ENCODE data around the gene C6orf89. TPM values are rescaled to one million over a fixed set of nuclear protein-coding genes. Genes with fewer than 3 reads are reported as not detected.

The C6orf89 gene
- total and polyA plus RNA-seq, 4 donors = 42.6 to 69.5 (median 50.4) TPM

DNA sequence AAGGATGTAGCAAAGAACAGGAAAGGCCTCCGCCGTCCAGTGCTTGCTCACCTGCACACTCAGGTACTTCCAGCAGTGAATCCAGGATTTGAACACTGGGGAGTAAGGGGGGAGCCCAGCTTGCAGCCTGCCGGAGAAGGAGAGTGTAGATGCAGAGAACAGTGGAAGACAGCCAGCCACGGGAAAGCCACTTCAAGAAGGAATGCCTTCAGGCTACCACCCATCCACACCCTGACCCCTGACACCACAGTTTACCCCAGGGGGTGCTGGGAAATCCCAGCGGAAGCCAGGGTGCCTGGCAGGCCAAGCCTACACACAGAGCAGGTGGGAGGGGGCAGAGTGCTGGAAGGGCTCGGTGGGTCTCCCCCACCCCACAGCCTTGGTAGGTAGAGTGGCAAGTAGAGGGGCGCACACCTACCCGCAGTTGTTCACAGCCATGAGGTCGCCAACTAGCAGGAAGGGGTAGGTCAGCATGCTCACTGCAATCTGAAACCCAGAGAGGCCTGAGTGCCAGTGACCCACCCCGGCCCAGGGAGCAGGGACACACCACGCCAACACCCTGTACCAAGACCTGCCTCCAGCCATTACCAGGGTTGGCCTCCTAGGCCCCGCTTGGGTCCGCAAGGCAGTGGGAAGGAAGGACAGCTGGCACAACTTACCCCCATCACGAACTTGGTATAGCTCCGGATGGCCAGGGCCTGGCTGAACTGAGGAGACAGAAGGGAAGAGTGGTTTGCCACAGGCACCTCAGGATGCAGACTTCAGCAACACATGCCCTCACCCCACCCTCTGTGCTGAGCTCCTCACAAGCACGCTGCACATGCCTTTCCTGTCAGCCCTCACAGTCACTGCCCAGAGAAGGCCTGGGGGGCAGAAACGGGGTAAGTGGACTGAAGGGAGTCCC is 84.5 kb downstream of the C6orf89 start:
- Histone ChIP-seq H3K4me3 (ENCODE audit: low read depth, low read length) (no peak overlapping the region), H3K9me3 (ENCODE audit: control insufficient read depth, insufficient read depth, low read length) (no peaks in the 10 kb centered on the region), H3K36me3 (ENCODE audit: control insufficient read depth, insufficient read depth, low read length) (peaks cover 81% of the 10 kb centered on the region), H3K27me3 (ENCODE audit: control insufficient read depth, insufficient read depth, low read length) (no peaks in the 10 kb centered on the region), H3K4me1 (ENCODE audit: control insufficient read depth, insufficient read depth, low read length) (peaks cover 2% of the 10 kb centered on the region), H3K27ac (ENCODE audit: low read depth, low read length) (no peak overlapping the region)
- DNase-seq (ENCODE audit: low read depth in 4 of 6, low spot score in 6 of 6) = no peak
- 96% methylated on average over 11 of the region's 17 CpGs for WGBS (ENCODE audit: insufficient coverage)

DNA sequence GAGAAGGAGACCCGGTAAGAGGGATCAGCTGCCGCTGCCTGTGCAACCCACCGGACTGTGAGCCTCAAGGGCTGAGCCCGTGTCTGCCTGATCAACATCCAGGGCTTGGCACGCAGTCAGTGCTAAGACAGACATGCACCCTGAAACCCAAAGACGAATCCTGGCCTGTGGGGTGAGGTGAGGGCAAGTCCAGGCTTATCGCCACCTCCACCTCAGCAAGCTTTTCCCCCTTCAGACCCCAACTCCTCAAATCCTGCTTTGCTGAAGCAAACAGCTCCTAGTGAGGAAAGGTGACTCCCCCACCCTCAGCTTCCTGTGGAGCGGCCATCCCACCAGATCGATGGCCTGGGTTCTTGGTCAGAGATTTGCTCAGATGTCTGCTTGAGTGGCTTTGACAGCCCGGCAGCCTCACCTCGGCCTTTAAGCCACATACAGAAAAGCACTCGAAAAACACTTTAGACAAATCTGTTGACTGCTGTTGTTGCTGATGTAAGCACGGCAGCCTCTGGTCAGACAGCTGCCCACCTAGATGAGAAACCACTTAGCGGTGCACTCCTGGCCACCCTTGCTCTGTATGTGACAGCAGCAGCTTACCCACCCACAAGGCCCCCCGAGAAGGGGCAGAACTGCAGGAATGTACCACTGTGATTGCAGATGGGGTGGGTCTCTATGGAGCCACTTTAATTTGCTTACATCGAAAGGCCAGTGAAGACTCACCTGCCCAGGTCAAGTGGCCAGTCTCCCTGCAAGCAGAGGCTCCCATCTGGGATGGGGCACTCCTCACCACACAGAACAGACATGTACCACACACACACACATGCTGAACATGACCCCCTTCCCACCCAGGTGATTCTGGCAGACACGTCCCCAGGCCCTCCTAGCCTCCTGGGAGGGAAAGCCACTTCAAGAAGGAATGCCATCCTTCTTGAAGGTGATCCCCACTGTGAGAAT is 85.4 kb downstream of the C6orf89 start:
- WGBS (ENCODE audit: insufficient coverage) = 84% methylated on average over 13 of the region's 17 CpGs
- H3K4me3 ChIP-seq (ENCODE audit: low read depth, low read length) = no peak overlapping the region
- peaks cover 2% of the 10 kb centered on the region for H3K4me1 ChIP-seq (ENCODE audit: control insufficient read depth, insufficient read depth, low read length)
- H3K27me3 ChIP-seq (ENCODE audit: control insufficient read depth, insufficient read depth, low read length) = no peaks in the 10 kb centered on the region
- H3K36me3 ChIP-seq (ENCODE audit: control insufficient read depth, insufficient read depth, low read length) = peaks cover 90% of the 10 kb centered on the region
- no peak for DNase-seq (ENCODE audit: low read depth in 4 of 6, low spot score in 6 of 6)
- H3K27ac ChIP-seq (ENCODE audit: low read depth, low read length) = no peak overlapping the region
- no peaks in the 10 kb centered on the region for H3K9me3 ChIP-seq (ENCODE audit: control insufficient read depth, insufficient read depth, low read length)

DNA sequence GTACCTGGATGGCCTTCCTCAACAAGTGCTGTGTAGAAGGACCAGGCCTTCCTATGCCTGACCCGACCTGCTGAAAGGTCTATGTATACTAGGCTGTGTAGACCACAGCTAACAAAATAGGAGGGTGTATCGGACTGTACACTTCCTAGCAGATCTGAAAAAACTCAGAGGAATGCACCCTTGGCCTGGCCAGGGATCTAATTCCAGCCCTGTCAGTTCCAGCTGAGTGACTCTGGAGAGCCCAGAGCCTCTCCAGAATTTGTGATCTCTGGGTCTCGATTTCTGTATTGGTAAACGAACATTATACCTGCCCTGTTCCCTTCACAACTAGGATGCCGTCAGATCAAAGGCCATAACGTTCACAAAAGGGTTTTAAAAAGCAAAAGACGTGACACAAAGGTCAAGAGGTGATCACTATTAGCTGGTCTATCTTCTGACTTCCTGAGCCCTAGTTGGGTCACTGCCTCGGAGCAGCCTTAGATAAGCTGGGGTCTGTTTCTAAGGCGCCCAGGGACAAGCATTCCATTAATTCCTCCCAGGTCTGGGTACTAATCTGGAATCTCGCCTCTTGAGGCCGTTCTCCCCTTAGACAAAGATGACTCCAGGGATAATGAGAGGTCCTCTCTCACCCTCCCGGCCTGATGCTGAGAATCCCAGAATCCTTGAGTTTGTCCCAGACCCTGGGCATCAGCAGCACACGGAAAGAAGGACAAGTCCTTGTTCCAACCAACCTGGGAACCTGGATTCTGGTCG is 86.3 kb downstream of the C6orf89 start:
- DNase-seq (ENCODE audit: low read depth in 4 of 6, low spot score in 6 of 6) = no peak
- Histone ChIP-seq H3K4me1 (ENCODE audit: control insufficient read depth, insufficient read depth, low read length) (peaks cover 2% of the 10 kb centered on the region), H3K36me3 (ENCODE audit: control insufficient read depth, insufficient read depth, low read length) (peaks cover 97% of the 10 kb centered on the region), H3K9me3 (ENCODE audit: control insufficient read depth, insufficient read depth, low read length) (no peaks in the 10 kb centered on the region), H3K4me3 (ENCODE audit: low read depth, low read length) (no peak overlapping the region), H3K27me3 (ENCODE audit: control insufficient read depth, insufficient read depth, low read length) (no peaks in the 10 kb centered on the region), H3K27ac (ENCODE audit: low read depth, low read length) (no peak overlapping the region)
- WGBS (ENCODE audit: insufficient coverage) = 91% methylated on average over 14 of the region's 14 CpGs

DNA sequence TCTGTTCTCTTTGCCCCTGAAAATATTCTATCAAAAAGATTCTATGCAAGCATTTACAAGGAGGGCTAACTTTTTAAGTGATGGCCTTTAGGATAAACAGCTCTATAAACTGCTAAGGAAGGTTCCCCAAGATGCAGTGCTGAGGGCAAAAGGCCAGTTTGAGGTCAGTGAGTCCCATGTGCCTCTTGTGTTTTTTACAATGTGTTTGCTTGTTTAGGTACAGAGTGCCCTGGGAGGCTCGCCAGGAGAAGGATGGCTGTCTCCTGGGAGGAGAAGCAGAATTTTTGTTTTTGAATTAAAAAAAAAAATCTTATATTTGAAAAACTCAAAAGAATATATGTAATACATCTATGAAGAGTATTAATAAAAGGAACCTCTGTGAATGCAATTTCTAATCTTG is 87.4 kb downstream of the C6orf89 start:
- Histone ChIP-seq H3K36me3 (ENCODE audit: control insufficient read depth, insufficient read depth, low read length) (peaks cover 99% of the 10 kb centered on the region), H3K27me3 (ENCODE audit: control insufficient read depth, insufficient read depth, low read length) (no peaks in the 10 kb centered on the region), H3K4me3 (ENCODE audit: low read depth, low read length) (no peak overlapping the region), H3K9me3 (ENCODE audit: control insufficient read depth, insufficient read depth, low read length) (no peaks in the 10 kb centered on the region), H3K27ac (ENCODE audit: low read depth, low read length) (no peak overlapping the region), H3K4me1 (ENCODE audit: control insufficient read depth, insufficient read depth, low read length) (peaks cover 2% of the 10 kb centered on the region)
- no CpG with 5 or more reads among the region's 1 CpG for WGBS (ENCODE audit: insufficient coverage)
- DNase-seq (ENCODE audit: low read depth in 4 of 6, low spot score in 6 of 6) = no peak

DNA sequence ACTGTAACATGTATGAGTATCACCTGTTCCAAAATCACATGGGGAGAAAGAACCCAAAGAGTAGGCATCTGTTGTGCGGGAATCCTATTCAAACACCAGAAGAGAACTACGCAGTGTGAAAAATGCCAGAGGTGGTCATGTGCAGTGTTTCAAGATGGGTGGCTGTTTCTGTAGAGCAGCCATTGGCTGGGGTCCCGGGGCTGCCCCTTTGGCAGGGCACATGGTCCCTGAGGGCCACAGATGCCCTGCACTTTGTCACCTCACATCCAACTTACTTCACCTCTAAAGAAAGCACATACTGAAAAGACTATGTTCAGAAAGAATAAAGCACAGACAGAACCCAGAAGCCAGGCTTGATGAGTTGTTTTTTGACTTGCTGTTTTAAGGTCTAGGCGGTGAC is 87.9 kb downstream of the C6orf89 start:
- no peaks in the 10 kb centered on the region for H3K4me1 ChIP-seq (ENCODE audit: control insufficient read depth, insufficient read depth, low read length)
- no peaks in the 10 kb centered on the region for H3K9me3 ChIP-seq (ENCODE audit: control insufficient read depth, insufficient read depth, low read length)
- DNase-seq (ENCODE audit: low read depth in 4 of 6, low spot score in 6 of 6) = no peak
- H3K27me3 ChIP-seq (ENCODE audit: control insufficient read depth, insufficient read depth, low read length) = no peaks in the 10 kb centered on the region
- no peak overlapping the region for H3K4me3 ChIP-seq (ENCODE audit: low read depth, low read length)
- H3K36me3 ChIP-seq (ENCODE audit: control insufficient read depth, insufficient read depth, low read length) = peaks cover 98% of the 10 kb centered on the region
- H3K27ac ChIP-seq (ENCODE audit: low read depth, low read length) = no peak overlapping the region
- WGBS (ENCODE audit: insufficient coverage) = 93% methylated on average over 2 of the region's 4 CpGs

DNA sequence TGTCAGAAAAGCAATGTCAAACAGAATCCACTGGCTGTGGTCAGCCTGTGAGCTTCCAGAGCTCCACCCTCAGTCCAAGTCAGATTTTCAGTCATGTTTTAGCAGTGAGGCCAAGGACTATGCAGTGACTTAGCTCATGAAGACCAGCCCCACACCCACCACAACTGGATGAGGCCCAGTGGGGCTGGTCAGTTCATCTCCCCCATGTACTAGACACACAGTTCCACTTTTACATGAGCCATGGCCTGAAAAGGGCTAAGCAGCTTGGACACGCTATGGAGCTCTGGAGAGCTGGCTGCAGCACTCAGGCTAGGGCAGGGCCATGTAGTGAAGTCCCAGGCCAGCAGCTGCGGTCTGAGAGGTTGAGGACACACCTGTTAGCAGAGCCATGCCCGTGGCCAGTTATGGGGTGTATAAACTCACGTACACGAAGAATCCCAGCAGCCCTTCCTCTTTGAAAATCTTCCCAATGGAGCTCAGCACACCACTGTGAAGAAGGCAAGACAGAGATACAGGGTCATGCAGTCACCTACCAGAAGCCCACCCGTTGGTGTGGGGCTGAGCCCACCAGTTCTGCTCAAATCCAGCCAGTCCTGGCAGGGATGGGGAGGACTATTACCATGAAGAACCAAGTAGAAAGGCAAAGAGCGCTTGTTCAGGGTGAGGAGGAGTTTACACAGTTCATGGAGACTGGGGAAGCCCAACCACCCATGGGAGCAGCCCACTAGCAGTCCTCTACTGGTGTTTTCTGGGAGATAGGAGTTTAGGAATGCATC is 89.7 kb downstream of the C6orf89 start:
- H3K27me3 ChIP-seq (ENCODE audit: control insufficient read depth, insufficient read depth, low read length) = no peaks in the 10 kb centered on the region
- WGBS (ENCODE audit: insufficient coverage) = 93% methylated on average over 7 of the region's 7 CpGs
- no peak overlapping the region for H3K27ac ChIP-seq (ENCODE audit: low read depth, low read length)
- peaks cover 10% of the 10 kb centered on the region for H3K4me1 ChIP-seq (ENCODE audit: control insufficient read depth, insufficient read depth, low read length)
- H3K36me3 ChIP-seq (ENCODE audit: control insufficient read depth, insufficient read depth, low read length) = peaks cover 84% of the 10 kb centered on the region
- no peak overlapping the region for H3K4me3 ChIP-seq (ENCODE audit: low read depth, low read length)
- no peaks in the 10 kb centered on the region for H3K9me3 ChIP-seq (ENCODE audit: control insufficient read depth, insufficient read depth, low read length)
- DNase-seq (ENCODE audit: low read depth in 4 of 6, low spot score in 6 of 6) = no peak

DNA sequence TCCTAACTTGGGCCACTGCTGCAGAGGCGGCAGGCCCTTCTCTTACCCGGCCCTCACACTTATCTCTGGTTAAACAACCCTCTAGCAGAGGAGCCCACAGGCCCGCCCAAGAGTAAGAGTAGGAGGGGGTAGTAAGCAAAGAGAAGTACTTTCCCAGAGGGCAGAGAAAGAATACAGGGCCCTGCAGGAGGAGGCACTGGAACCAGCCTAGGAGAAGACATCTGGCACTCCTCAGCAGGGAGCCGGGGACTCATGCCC is 90.2 kb downstream of the C6orf89 start:
- Histone ChIP-seq H3K4me1 (ENCODE audit: control insufficient read depth, insufficient read depth, low read length) (peaks cover 15% of the 10 kb centered on the region), H3K27ac (ENCODE audit: low read depth, low read length) (no peak overlapping the region)
- no peak for DNase-seq (ENCODE audit: low read depth in 4 of 6, low spot score in 6 of 6)

DNA sequence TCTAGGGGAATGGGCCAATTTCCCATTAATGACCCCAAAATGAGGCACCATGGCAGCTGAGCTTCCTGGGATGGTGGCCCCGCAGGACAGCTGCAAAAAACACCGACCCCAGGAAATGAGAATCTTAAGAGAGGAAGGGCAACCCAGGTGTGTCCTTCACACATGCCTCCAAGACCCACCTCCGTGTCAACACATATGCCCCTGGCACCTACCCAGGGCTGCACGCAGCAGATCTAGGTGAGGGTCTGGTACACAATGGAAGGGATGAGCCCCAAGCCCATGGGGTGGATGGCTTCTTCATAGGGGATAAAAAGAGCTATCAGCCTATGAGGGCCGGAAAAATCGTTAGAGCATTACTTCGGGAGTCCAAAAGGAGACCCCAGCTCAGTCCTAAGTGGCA is 90.8 kb downstream of the C6orf89 start:
- H3K4me3 ChIP-seq (ENCODE audit: low read depth, low read length) = no peak overlapping the region
- peaks cover 21% of the 10 kb centered on the region for H3K4me1 ChIP-seq (ENCODE audit: control insufficient read depth, insufficient read depth, low read length)
- DNase-seq (ENCODE audit: low read depth in 4 of 6, low spot score in 6 of 6) = no peak
- peaks cover 80% of the 10 kb centered on the region for H3K36me3 ChIP-seq (ENCODE audit: control insufficient read depth, insufficient read depth, low read length)
- no peaks in the 10 kb centered on the region for H3K27me3 ChIP-seq (ENCODE audit: control insufficient read depth, insufficient read depth, low read length)
- WGBS (ENCODE audit: insufficient coverage) = 95% methylated on average over 3 of the region's 7 CpGs
- no peaks in the 10 kb centered on the region for H3K9me3 ChIP-seq (ENCODE audit: control insufficient read depth, insufficient read depth, low read length)
- H3K27ac ChIP-seq (ENCODE audit: low read depth, low read length) = no peak overlapping the region

More for the DNA sequence above, 90.2 kb downstream of the C6orf89 start:
- no peaks in the 10 kb centered on the region for H3K27me3 ChIP-seq (ENCODE audit: control insufficient read depth, insufficient read depth, low read length)
- peaks cover 82% of the 10 kb centered on the region for H3K36me3 ChIP-seq (ENCODE audit: control insufficient read depth, insufficient read depth, low read length)
- H3K9me3 ChIP-seq (ENCODE audit: control insufficient read depth, insufficient read depth, low read length) = no peaks in the 10 kb centered on the region
- 88% methylated on average over 1 of the region's 4 CpGs for WGBS (ENCODE audit: insufficient coverage)
- no peak overlapping the region for H3K4me3 ChIP-seq (ENCODE audit: low read depth, low read length)

DNA sequence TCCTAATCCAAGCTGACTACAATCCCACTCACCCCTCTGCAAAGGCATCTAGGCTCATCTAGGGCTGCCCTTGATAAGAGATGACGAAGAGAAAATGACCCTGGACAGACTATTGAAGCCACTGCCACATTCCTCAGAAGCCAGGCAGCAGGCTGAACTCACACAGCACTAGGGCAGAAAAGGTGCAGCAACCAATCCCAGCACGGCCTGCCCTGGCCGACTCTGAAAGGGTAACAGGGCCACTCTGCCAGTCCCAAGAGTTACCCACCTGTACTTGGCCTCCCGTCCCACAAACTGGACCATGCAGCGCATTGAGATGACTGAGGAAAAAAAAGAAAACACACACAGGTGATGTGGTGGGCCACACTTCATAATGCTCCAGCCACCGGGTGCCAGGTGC is 91.2 kb downstream of the C6orf89 start:
- Histone ChIP-seq H3K4me1 (ENCODE audit: control insufficient read depth, insufficient read depth, low read length) (peaks cover 21% of the 10 kb centered on the region), H3K9me3 (ENCODE audit: control insufficient read depth, insufficient read depth, low read length) (no peaks in the 10 kb centered on the region), H3K27me3 (ENCODE audit: control insufficient read depth, insufficient read depth, low read length) (no peaks in the 10 kb centered on the region), H3K36me3 (ENCODE audit: control insufficient read depth, insufficient read depth, low read length) (peaks cover 77% of the 10 kb centered on the region), H3K4me3 (ENCODE audit: low read depth, low read length) (no peak overlapping the region), H3K27ac (ENCODE audit: low read depth, low read length) (no peak overlapping the region)
- WGBS (ENCODE audit: insufficient coverage) = 98% methylated on average over 5 of the region's 6 CpGs
- no peak for DNase-seq (ENCODE audit: low read depth in 4 of 6, low spot score in 6 of 6)
